HG03521 (cell line): ENCODE data around the gene PPM1L.
"Not testable (repeated sequence)": the region's sequence is repeated elsewhere in the genome, so short reads cannot be mapped to it uniquely, and the experiment has no call there.

Source experiments
- ATAC-seq: cut with Tn5 transposase; IDR thresholded peaks from one replicate; pipeline ENCODE4 v1.9.1; 2021; ENCODE audit warnings: mild to moderate bottlenecking, moderate library complexity; ENCODE audit not compliant: unreplicated experiment

Gene PPM1L

GRCh38 chr3:161026612-161027510 lies 270.8 kb downstream of the PPM1L start:
- ATAC-seq, result no peak

- no peak for ATAC-seq
Measured at GRCh38 chr3:161028555-161029153, 272.6 kb downstream of the PPM1L start.

- no peak for ATAC-seq
Measured at GRCh38 chr3:161031134-161031533, 275.1 kb downstream of the PPM1L start.

GRCh38 chr3:161034913-161035550 lies 279.0 kb downstream of the PPM1L start:
- ATAC-seq, result not testable (repeated sequence)

- ATAC-seq, result no peak
Measured at GRCh38 chr3:161035711-161036110, 279.7 kb downstream of the PPM1L start.

GRCh38 chr3:161038725-161039124 lies 282.7 kb downstream of the PPM1L start:
- no peak for ATAC-seq

- ATAC-seq, result no peak
Measured at GRCh38 chr3:161042023-161042501, 286.0 kb downstream of the PPM1L start.

GRCh38 chr3:161043336-161044035 lies 287.5 kb downstream of the PPM1L start:
- no peak for ATAC-seq

- no peak for ATAC-seq
Measured at GRCh38 chr3:161049683-161050248, 293.7 kb downstream of the PPM1L start.

- ATAC-seq, result no peak
Measured at GRCh38 chr3:161050935-161051334, 294.9 kb downstream of the PPM1L start.

- ATAC-seq, result no peak
Measured at GRCh38 chr3:161051856-161052255, 295.8 kb downstream of the PPM1L start.

GRCh38 chr3:161054860-161055604 lies 299.0 kb downstream of the PPM1L start:
- no peak for ATAC-seq

GRCh38 chr3:161064413-161064812 lies 308.4 kb downstream of the PPM1L start:
- no peak for ATAC-seq

GRCh38 chr3:161066930-161067329 lies 310.9 kb downstream of the PPM1L start:
- no peak for ATAC-seq

GRCh38 chr3:161067335-161067734 lies 311.3 kb downstream of the PPM1L start:
- no peak for ATAC-seq

GRCh38 chr3:161069511-161070251 lies 313.6 kb downstream of the PPM1L start:
- ATAC-seq, result peak; percentile 94

- no peak for ATAC-seq
Measured at GRCh38 chr3:161070252-161070930, 314.4 kb downstream of the PPM1L start.

GRCh38 chr3:161070980-161071663 lies 315.1 kb downstream of the PPM1L start:
- ATAC-seq, result no peak
